Measurements from ENCODE around the gene OR11A1.
"Not testable (repeated sequence)": the region's sequence is repeated elsewhere in the genome, so short reads cannot be mapped to it uniquely, and the experiment has no call there.

Gene OR11A1

DNA sequence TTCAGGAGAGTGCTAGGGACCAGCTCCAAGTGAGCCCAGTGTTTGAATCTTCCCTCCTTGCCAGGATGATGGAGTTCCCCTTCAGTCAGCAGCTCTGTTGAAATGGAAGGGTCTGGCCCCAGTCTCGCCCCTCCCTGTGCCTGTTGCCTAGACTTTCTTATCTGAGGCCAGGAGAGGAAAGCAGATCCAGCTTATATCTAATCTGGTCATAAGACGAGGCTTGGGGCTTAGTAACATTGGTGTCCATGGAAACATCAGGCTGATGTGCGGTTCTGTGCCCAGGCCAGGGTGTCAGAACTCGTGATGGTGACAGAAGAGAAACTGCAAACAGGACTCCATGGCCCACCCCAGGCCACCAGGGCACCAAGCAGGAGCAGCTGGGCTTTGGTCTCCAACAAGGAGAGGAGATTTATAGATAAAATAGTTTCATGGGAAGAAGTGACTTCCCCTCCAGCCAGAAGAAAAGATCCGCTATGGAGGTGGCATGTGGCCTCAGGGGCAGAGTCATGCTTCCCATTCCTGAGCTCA, 21.1 kb upstream of the OR11A1 start:
- DNase-seq = no peak

DNA sequence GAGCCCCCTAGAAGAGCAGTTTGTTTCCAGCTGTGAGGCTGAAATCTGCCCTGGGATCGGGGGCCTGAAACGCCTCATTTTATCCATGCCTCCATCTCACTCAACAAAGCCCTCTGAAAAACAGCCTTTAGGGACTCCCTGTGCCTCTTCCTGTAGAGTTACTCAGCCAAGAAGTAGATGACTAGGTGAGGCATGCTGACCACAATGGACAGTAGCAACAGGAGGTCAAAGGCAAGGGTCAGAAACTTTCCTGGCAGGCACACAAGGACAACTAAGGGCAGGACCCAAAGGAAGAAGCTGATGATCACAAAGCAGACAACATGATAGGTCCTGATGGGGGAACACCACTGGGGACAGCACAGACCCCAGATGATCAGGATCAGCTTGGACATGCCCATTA, 18.1 kb upstream of the OR11A1 start:
- no peak for DNase-seq

DNA sequence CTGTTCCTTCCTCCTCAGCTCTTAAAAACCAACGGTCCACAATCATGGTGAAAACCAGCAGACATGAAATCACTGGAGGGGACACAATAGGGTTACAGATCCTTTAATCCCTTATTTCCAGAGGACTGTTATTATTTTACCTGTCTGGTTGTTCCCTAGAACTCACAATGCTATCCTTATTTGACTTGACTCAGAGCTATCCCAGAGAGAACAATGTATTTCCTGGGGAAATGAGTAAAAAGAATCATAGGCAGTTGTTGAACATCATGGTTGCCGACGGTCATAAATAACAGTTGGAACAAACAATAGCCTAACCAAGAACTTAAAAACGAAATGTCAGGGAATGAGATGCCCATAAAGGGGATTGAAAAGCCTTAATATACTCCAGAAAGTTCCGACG, 9.4 kb upstream of the OR11A1 start:
- DNase-seq = no peak

DNA sequence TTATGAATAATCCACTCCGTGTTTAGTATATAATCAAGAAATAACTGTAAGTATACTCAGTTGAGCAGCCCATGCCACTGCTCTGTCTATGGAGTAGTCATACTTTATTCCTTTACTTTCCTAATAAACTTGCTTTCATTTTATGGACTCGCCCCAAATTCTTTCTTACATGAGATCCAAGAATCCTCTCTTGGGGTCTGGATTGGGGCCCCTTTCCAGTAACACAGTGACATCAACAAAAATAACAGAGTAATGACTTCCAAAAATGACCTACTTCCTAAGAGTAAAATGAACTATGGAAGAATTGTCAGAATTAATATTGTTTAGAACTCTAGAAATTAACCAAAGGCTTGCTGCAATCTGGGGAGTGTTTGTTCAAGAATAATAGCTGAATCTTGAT, 8.9 kb upstream of the OR11A1 start:
- DNase-seq = no peak

DNA sequence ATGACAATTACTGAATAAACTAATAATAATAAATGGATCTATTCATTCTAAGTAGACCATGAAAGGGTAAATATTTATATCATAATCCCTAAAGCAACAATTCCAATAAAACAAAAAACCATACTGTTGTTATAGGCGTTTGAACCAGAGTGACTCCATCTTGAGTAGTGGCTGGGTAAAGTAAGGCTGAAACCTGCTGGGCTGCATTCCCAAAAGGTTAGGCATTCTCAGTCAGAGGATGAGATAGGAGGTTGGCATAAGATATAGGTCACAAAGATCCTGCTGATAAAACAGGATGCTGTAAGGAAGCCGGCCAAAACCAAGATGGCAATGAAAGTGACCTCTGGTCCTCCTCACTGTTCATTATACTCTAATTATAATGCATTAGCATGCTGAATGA, 8.4 kb upstream of the OR11A1 start:
- DNase-seq = no peak

DNA sequence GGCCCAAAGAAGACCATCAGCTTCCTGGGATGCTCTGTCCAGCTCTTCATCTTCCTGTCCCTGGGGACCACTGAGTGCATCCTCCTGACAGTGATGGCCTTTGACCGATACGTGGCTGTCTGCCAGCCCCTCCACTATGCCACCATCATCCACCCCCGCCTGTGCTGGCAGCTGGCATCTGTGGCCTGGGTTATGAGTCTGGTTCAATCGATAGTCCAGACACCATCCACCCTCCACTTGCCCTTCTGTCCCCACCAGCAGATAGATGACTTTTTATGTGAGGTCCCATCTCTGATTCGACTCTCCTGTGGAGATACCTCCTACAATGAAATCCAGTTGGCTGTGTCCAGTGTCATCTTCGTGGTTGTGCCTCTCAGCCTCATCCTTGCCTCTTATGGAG, 5.2 kb upstream of the OR11A1 start:
- DNase-seq = no peak

DNA sequence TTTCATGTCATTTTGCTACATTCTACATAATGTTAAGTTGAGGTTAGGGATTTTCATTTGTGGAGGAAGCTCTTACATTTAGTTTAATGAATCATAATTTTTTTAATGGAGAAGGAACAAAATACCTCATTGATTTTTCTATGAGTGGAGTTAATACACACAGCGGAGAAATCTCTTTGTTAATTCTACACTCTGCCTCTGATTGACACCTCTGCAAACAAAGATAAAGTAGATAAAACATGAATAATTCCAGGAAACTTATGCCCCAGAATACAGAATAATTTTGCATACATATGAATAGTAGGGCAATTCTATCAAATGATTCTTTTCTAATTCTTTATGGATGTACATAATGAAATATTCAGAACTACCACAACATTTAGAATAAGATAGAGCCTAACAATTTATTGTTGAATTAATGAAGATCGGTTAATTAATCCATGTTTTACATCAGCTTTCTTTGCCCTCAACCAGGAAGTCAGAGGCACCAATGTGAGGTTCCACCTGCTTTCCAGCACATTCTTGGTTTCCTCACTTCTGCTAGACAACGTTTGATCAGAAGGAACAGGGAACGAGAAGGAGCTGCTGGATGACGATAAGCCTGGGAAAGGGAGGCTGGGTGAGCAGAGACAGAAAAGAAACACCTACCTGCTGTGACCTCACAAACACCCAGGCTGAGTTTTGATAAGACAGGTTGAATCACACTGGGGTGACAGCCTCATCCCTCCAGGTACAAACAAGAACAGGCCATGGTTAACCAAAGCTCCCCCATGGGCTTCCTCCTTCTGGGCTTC, 4.3 kb upstream of the OR11A1 start:
- no peak for DNase-seq

DNA sequence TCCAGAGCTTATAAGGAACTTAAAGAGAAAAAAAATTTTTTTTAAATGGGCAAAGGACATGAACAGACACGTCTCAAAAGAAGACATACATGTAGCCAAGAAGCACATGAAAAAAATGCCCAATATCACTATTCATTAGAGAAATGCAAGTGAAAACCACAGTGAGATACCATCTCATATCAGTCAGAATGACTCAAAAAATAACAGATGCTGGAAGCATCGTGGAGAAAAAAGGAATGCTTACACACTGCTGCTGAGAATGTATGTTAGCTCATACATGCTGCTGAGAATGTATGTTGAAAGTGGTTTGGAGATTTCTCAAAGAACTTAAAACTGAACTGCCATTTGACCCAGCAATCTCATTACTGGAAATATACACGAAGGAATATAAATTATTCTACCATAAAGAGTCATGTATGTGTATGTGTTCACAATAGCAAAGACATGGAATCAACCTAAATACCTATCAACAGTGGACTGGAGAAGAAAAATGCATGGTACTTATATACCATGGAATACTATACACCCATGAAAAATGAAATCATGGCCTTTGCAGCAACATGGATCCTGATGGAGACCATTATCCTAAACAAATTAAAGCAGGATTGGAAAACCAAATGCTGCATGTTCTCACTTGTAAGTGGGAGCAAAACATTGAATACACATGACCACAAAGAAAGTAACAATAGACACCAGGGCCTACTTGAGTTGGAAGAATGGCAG, 5.2 kb downstream of the OR11A1 start:
- no peak for DNase-seq

DNA sequence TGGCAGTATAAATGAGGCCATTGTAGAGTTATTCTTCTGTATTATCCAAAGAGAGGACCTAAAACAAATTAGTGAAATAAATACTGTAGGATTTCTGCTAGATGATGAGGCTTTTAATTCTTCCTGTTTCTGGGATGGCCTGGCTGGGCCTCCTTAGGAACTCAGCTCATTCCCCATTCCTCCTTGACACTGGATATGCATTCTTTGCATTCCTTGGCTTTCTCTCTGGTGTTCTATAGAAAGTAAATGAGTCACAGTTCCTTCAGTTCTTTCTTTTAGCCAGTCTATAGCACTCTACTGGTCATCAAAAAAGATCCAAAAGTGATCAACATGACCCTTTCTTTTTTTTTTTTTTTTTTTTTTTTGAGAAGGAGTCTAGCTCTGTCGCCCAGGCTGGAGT, 9.2 kb downstream of the OR11A1 start:
- no peak for DNase-seq

DNA sequence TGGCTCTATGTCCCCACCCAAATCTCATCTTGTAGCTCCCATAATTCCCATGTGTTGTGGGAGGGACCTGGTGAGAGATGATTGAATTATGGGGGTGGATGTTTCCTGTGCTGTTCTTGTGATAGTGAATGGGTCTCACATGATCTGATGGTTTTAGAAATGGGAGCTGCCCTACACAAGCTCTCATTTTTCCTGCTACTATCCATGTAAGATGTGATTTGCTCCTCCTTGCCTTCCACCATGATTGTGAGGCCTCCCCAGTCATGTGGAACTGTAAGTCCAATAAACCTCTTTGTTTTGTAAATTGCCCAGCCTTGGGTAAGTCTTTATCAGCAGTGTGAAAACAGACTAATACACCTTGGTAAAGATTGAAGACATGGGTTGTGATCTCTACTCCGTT, 12.8 kb downstream of the OR11A1 start:
- DNase-seq = not testable (repeated sequence)

DNA sequence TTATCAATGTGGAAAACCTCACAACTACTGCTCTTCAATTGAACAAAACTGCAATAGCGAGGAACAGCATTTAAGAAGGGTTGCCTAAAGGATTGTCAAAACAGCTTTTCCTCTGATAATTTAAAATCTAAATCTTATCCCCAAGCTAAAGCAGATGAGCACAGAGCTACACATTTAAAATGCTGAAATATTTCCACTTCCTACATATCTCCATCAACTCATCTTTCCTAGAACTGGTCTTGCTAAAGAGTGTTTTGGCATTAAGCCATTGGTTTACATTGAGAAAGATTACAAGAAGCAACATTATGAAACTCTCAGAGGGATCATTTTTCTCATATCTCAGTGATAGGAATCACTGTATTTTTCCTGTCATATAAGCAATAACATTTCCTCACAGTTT, 14.2 kb downstream of the OR11A1 start:
- no peak for DNase-seq

DNA sequence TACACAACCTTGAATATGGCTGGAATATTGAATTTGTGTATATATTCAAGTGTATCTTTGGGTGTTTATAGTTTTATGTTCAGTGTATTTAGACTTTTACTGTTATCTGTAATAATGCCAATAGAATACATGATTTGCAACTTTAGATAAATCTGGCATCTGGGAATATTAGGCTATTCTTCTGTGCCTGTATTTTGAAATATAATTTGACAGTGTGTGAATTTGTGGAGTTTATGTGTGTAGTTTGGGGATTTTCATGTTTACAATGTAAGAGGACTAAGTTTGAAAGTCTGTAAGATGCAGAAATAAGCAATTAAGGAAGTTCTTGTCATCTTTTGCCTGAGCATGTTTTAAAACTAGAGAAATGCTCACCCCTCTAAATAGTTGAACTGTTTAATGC, 17.9 kb downstream of the OR11A1 start, which contains the start of gene OR10C1:
Gene OR10C1, plus strand, starts transcription at position 301 of the 400 bp plus-strand sequence. CDS start 710 bp downstream, outside the sequence.
- DNase-seq = no peak

DNA sequence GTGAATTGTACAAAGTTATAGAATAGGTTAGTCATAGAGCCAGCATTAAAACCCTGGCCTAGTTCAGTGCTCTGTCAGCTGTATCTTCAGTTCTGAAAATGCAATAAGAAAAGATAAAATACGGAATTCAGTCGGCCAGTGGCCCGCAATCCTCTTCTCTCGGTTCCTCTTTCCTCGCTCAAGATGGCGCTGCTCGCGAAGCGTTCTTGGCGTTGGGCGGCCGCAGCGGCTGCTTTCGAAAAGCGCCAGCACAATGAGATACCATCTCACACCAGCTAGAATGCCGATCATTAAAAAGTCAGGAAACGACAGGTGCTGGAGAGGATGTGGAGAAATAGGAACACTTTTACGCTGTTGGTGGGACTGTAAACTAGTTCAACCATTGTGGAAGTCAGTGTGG, 20.1 kb downstream of the OR11A1 start:
- not testable (repeated sequence) for DNase-seq

DNA sequence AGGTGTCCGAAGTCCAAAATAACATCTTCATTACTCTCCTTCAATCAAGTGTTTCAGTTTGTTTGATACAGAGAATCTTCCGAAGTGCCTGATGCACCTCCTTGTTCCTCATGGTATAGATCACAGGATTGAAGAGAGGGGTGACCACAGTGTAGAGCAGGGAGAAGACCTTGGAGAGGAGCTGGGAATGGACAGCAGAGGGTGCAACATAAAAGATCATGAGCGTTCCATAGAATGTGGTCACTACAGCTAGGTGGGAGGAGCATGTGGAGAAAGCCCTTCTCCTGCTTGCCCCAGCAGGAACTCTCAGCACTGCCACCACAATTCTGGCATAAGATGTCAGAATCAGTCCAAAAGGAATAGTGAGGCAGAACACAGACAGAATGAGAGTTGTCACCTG, 30.2 kb downstream of the OR11A1 start:
- DNase-seq = no peak

DNA sequence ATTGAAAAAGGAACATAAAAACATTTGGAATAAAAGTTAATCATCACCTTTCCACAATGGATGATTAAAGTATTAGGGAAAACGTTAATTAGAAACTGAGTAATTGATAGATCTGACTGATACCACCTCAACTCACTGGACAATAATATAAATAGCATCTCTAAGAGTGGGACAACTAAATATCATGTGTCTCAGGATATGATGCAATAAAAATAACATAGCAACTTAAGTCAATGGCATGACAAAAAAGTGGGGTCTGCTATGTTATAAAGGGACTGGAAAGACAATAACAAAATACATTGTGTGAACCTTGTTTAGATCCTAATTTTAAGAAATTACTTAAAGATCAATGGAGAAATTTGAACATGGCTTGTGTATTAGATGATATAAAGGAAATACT, 31.8 kb downstream of the OR11A1 start:
- no peak for DNase-seq

DNA sequence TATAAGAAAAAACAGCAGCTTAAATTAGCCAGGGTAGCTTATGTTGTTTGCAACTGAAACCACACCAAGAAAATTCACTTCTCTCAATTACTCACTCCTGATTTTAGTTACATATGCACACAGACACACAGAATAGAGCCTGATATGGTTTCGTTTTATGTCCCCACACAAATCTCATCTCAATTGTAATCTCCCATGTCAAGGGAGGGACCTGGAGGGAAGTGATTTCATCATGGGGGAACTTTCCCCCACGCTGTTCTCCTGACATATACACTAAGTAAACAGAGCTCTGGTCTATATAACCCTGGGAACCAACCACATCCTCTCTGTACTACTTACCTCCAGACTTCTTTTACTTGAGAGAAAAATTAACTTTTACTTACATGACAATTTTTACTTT, 32.3 kb downstream of the OR11A1 start:
- DNase-seq = no peak

DNA sequence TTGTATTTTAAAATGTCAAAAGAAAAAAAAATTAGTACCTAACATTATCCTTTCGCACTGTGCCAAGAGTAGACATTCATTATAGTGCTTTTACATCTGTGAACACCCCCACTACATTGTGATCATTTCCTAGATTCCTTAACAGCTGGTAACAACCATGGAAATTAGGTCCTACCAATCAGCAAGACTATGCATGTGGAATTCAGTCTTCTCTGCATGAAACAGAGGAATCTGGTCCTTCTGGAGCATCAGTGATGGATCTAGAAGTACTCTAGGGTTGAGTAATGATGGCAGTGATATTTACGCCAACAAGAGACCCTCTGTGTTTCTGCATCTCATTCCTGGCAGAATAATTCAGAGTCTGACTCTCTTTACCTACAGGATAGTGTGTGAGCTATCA, 32.7 kb downstream of the OR11A1 start:
- DNase-seq = no peak

DNA sequence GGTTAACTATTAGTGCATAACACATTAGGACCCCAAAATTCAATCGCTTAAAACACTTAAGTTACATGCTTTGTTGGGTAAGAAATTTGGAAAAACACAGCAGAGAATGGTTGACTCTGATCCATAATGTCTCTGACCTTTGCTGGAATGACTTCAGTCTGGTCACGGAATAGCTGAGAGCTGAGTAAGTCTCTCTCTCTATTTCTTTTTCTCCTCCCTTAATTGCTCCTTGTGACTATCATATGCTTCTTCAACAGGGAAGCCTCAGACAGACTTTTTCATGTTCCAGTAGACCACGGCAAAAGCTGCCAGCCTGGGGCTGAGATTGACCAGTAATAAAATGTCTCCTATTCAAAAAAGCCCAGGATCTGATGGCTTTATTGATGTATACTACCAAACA, 37.4 kb downstream of the OR11A1 start:
- no peak for DNase-seq

DNA sequence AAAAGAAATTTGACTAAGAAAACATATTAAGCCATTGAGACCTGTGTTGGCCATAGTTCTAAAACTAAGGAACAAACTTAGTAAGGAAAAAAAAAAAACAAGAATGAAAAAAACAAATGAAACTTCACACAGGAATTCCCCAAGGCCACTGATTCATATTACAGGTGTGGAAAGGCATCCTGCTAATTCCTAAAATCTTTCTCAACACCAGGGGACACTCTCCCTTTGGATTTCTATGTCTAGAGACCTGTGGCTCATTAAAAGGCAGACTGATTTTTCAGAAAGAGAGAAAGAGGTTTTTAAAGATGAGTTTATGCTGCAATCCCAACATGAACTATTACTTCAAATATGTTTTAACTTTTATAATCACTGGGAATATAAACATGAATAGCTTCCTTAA, 42.3 kb downstream of the OR11A1 start, which contains the start of gene OR12D1:
Gene OR12D1, plus strand, starts transcription at position 341 of the 400 bp plus-strand sequence.
- DNase-seq = no peak

DNA sequence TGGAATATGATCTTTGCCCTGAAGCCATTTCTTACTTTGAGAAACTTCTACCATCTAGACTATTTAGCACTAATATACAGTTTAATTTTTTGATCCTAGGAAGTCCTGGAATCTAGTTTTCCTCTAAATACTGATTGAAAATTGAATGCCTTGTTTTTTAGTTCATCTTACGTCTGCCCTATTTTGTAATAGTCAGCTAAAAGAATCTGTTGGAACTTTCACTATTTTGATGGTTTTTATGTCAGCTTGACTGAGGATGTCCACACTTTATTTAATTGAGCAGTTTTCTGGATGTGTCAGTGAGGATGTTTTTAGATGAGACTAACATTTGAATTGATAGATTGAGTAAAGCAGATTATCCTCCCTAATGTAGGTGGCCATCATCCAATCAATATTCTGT, 53.1 kb downstream of the OR11A1 start:
- no peak for DNase-seq

DNA sequence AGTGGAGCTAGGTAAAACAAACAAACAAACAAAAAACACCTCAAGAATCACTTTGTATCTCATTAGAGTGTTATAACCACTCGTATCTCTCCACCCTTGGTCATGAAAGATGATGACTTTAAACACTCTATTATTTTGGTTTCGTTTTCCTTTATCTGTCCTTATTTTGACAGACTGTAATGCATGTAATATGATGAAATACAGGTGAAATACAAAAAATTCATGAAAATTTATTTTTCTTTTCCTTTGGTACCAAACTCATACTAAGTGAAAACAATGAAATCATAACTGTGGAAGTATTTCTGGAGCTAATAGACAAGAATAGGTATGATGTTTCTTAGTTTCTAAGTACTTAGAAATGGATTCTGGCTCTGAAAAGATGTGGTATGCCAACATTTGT, 57.3 kb downstream of the OR11A1 start:
- no peak for DNase-seq

DNA sequence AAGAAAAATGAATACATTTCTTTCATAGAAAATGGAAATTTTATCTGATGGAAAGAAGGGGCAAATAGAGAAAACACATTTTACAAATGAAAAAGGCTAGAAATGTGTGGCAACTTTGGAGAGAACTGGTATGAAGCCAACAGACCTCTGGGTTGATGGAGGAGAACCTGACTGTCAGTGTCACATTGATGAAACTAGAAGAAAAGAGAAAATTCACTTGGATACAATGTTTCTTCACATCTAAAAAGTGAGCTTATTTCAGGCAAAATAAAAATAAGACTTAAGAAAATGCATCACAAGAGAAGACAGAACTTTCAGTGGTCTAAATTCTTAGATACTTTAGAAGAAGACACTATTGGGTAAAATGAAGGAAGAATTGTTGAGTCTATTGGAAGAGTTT, 61.5 kb downstream of the OR11A1 start, which contains the start of gene OR12D2:
Gene OR12D2, plus strand, starts transcription at position 301 of the 400 bp plus-strand sequence. CDS start 1,069 bp downstream, outside the sequence.
- no peak for DNase-seq

DNA sequence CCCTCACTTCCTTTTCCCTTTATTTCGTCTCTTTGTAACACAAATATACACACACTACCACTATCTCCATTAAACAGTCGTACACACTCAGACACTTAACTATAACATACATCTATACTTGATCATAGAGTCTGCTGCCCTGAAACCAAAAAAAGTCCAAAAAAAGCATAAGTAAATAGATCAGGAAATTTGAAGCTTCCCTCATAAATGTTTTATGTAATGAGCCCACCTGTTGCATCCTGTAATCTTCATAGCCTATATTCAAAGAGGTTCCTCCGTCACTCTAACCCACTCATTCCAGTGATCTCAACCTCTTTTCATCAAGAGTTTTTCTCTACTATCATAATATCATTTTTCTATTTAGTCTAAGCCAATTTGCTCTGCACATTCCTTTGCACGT, 68.3 kb downstream of the OR11A1 start:
- DNase-seq = no peak

DNA sequence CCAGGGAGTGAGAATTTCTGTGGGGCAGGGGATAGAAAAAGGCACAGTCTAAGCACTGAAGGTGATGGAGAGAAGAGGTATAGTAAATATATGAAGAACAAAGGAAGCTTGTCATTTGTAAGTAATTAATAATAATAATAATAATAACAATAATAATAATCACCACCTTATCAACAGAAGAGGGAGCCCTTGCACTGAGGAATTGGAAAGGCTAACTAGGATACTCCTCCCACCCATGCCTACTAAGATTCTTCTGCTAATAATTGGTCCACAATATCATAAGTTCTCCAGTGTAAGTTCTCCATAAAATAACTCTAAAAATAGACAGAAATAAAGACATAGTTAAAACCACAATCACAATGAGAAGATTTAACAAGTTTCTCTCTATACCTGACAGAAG, 80.9 kb downstream of the OR11A1 start:
- no peak for DNase-seq
